GM21367 (cell line): ENCODE measurements around the gene SEC22B.
"Not testable (repeated sequence)": the region's sequence is repeated elsewhere in the genome, so short reads cannot be mapped to it uniquely, and the experiment has no call there.

Experiments used
- ATAC-seq: cut with Tn5 transposase; IDR thresholded peaks from one replicate; pipeline ENCODE4 v1.9.1; 2021; ENCODE audit not compliant: unreplicated experiment

The SEC22B gene

DNA sequence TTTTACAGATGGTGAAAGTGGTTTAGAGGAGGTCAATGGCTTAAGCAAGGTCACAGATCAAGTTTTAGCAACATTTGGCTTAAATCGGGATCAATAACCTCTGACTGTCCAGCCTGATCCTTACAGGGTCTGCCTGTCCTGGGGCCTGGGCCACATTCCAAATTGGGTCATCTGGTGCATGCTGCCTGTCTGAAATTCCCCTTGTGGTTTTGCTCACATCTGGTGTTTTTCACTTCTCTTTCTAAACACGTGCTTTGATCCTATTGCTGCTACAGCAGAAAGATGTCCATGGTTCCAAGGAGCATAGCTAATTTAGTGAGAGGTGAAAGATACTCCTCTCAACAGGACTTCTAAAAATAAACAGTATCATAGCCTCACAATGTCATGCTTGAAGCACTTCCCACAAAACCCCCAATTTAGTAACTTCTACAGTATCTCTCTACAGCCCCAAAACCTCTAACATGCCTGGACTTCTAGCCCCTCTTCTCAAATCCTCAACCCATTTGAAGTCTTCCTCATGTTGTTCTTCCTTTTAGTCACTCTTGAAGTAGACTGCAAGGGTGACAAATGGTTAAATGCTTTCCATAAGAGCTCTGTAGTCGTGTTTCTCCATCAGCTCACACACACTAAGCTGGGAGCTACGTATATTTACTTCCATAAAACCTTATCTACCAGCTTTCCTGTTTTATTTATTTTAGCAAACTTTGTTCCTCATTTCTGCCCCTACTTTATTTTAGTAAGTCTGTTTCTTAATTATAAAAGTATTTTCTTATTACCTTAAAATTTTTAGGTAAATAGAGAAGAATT is 58.7 kb downstream of the SEC22B start:
- ATAC-seq, result peak; percentile 47

DNA sequence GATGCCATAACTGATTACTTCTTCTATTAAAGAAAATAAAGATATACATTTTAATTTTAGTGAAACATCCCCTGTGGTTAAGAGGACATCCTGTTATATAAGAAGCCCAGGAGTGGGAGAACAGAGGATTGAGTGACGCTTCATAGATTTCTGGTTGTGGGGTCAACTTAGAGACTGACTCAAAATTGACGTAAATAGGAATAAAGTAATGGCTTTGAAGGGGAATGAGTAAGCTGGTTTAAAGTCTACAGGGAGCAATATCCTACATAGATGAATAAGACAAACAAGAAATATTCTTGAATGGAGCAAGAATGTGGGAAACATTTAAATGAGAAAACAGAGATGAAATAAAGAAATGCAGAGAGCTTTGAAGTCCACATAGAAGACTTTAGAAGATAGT is 60.2 kb downstream of the SEC22B start:
- ATAC-seq, result not testable (repeated sequence)

DNA sequence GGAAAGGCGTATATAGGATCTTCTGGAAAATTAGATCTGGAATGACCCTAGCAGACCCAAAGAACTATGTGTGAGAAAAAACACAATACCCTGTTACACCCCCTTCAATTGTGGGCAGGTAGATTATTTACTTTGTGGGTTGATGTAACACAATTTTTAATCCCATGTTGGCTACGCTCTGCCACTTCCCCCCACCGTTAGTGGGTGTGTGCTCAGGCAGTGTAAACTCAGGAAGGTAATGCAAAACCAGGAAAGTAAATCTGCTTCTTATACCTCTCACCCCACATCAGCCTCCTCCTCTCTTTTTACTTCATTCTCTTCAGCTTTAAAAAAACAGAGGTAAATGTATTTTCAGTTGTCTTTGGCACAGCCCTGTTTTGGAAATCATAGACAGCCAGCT is 63.2 kb downstream of the SEC22B start:
- not testable (repeated sequence) for ATAC-seq

DNA sequence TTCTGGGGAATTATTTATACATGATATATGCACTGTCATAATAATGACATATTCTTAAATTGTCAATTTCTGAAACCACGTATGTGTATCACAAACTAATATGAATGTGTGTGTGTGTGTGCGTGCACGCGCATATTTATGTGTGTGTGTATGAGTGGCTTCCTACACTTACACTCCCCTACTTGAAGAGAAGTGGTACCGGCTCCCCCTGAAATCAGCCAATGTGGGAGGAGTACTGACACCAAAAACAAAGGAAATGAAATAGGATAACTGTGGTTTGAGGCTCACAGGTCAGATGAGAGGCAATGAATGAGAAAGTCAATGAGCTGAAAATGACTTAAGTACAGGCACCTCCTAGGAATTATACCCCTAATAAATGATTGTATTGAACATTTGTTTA is 64.1 kb downstream of the SEC22B start:
- not testable (repeated sequence) for ATAC-seq

DNA sequence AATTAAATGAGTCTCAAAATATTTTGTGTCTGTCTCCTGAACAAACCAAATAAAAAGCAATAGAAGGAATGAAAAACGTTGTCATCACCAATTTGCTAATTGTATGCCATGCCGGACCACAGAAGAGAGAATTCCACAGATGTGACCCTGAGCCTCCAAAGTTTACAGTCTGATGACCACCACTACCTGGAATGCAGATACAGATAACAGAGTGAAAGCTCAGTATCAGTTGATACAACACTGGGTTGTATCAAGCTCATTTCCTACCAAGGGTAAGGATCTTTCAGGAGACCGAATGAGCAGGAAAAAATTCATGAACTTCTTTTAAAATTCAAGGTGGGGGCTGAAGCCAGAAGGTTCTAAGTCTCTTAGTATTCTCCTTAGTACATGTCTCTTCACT is 64.5 kb downstream of the SEC22B start:
- not testable (repeated sequence) for ATAC-seq

DNA sequence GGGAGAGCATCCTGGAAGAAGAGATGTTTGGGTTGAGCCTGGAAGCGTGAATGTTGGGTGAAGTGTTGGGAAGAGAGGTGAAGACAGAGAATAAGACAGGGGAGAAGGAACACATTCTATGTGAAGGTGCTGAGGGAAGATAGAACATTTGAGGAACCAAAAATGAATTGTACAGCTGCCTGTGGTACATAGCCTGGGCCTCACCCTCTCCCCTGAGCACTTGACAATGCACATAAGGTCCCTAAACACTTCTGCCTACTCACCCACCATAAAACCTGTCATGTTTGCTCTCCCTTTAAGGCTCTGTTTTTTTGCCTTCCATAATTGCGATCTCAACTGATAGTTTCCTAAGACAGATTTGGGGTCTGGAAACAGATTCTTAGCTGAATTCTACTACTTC is 65.3 kb downstream of the SEC22B start:
- not testable (repeated sequence) for ATAC-seq

DNA sequence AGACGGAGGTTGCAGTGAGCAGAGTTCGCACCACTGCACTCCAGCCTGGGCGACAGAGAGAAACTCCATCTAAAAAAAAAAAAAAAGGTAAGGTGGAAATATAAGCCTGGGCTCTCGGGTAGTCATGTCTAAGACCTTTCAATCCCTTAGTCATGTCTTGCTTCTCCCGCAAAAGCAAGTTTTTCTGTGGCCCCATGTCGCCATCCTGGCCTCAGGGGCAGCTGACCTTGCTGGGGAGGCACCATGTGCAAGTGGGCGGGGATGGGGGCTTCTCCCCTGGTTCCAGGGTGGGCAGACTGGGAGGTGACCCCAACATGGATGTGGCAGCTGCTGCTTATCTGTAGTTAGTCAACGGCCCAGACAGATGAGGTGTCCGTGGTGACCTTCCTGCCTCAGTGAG is 66.7 kb downstream of the SEC22B start:
- ATAC-seq, result not testable (repeated sequence)

DNA sequence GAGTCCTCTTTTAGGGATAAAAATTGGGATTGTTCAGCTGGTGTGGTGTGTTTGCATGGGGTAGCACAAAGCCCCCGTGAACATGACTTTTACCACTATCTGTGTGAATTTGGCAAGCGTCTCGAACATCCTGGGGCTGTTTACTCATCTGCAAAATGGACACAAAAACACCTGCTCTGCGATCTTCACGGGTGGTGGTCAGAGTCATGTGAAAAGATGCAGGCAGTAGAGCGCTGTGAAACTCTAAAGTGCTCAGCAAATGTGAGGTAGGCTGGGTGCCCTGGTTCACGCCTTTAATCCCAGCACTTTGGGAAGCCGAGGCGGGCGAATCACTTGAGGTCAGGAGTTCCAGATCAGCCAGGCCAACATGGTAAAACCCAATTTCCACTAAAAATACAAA is 67.1 kb downstream of the SEC22B start:
- ATAC-seq, result not testable (repeated sequence)

DNA sequence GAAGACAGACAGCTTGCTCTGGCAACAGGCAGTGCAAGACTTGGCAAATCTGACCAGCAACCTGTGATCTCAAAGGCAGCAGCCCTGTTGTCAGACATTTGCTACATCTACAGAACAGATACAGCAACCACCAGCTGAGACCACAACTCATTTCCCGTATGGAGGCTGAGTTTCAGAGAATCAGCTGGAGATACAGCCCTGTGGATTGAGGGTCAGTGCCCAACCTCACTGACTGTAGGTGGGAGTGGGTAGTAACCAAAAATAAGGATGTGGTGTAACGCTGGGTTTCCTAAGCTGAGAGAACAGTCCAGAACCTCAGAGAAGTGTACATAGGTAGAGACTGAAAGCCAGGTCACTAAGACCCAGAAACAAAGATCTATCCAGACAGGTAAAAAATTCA is 71.0 kb downstream of the SEC22B start:
- ATAC-seq, result not testable (repeated sequence)

DNA sequence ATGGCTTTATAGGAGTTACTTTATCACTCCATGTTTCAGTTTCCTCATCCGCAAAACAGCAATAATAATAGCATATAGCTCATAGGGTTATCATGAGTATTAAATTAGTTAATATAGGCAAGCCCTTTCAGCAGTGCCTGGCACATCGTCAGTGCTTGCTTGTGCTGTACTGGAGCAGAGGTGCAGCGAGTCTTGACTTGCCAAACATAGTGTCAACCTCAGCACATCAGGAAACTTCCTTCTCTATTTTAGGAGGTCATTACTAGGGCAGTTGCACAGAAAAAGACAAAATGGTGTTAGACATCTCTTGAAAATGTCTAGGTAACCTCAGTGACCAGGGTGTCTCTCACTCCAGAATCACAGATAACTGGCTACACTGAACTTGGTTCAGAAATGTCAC is 72.6 kb downstream of the SEC22B start:
- not testable (repeated sequence) for ATAC-seq

DNA sequence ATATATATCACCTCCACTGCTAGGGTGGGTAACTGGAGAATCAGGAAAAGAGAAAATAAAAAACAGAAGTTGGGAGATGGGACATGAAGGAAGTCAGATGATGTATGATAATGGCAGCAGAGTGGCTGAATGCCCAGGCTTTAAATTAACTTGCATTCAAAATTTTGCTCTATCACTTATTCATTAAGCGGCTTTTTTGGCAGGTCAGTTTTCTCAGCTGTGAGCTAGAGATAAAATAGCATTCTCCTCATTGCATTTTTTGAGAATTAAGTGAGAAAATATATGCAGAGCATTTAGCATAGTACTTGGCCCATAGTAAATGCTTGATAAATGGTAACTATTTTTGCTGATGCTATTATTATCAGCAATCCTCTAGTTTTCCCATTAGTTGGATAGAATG is 74.7 kb downstream of the SEC22B start:
- not testable (repeated sequence) for ATAC-seq
